ENCODE data around the gene SRRM1. TPM values are rescaled to one million over a fixed set of nuclear protein-coding genes. Genes with fewer than 3 reads are reported as not detected.
"Not testable (repeated sequence)": the region's sequence is repeated elsewhere in the genome, so short reads cannot be mapped to it uniquely, and the experiment has no call there.

The SRRM1 gene
- total RNA-seq, 1 experiment from 2014 or later = 160 TPM

DNA sequence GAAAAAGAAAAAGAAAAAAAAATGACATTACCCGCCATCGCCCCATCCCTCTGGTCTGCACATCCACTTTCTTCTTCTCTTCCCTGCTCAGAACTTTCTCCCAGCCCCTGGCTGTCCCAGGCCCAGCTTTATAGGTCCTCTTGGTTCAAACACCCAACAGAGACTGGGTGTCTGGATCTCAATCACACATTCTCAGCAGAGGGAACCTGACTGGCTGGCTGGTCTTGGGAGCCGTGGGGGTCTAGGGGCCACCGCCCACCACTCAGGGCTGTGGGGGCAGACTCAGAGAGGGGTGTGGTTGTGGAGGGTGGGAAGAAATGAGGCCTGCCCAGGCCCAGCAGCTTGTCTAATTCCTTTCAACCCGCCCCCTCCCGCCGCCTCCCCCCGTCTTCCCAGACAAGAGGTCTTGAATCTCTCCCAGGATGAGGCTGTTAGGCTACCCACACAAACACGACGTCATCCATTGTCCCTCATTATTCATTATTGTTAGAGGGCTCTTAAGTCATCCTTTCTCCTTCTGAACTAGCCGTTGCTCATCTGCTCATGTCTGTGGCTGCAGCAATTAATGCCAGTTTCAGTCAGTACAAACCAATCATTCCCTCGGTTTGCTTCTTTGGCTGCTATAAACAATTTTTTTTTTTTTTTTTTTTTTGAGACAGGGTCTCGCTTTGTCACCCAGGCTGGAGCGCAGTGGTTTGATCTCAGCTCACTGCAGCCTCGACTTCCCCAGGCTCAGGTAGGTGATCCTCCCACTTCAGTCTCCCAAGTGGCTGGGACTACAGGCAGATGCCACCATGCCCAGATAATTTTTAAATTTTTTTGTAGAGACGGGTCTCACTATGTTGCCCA is 61.5 kb downstream of the SRRM1 start:
- BruUV-seq (replicated peaks) = no TSS peak
- Histone ChIP-seq H3K27me3 (ENCODE audit: control insufficient read depth, insufficient read depth, low read length) (no peaks in the 10 kb centered on the region), H3K36me3 (ENCODE audit: control insufficient read depth, insufficient read depth, low read length) (no peaks in the 10 kb centered on the region), H3K4me1 (ENCODE audit: control insufficient read depth, insufficient read depth, low read length) (peaks cover 21% of the 10 kb centered on the region), H3K27ac (ENCODE audit: low read length) (peak overlapping the region; percentile 69), H3K9me3 (ENCODE audit: control insufficient read depth, insufficient read depth, low read depth, low read length) (no peaks in the 10 kb centered on the region), H3K4me3 (ENCODE audit: low read depth in 2 of 2, low read length in 2 of 2) (peak overlapping the region in 1 of 2 experiments; percentile 66; a peak in 2 of 4 replicates)
- no peak for TF ChIP-seq CTCF (IDR thresholded peaks at IDR 0.05)
- intact Hi-C loops (cut with micrococcal nuclease; ENCODE audit: unreplicated experiment) = no loop called here
- in situ Hi-C loops (cut with HindIII; ENCODE audit: low pct_unique_long_range_greater_than_20kb, low sequenced_read_pairs) = no loop called here
- DNase-seq (ENCODE audit: low read depth, low spot score) = no peak
- ATAC-seq = no peak
- POLR2A ChIA-PET = interaction anchor here (0.6 kb wide), 2 partner anchors 14 to 1096 kb away, joined by 3 to 8 read pairs; no protein-coding TSS in a partner anchor
- CTCF ChIA-PET = interaction anchor here (1.8 kb wide), 1 partner anchor 126 kb away, joined by 5 read pairs; no protein-coding TSS in a partner anchor

GRCh38 chr1:24705260-24706073 is 62.4 kb downstream of the SRRM1 start:
- CTCF ChIA-PET = interaction anchor here (0.9 to 1.8 kb wide), 2 partner anchors 16 to 125 kb away, joined by 3 to 5 read pairs; no protein-coding TSS in a partner anchor
- peak overlapping the region; percentile 69 for H3K27ac ChIP-seq (ENCODE audit: low read length)
- no peaks in the 10 kb centered on the region for H3K9me3 ChIP-seq (ENCODE audit: control insufficient read depth, insufficient read depth, low read depth, low read length)
- peak overlapping the region; percentile 31 to 66 for H3K4me3 ChIP-seq (ENCODE audit: low read depth in 2 of 2, low read length in 2 of 2)
- peaks cover 21% of the 10 kb centered on the region for H3K4me1 ChIP-seq (ENCODE audit: control insufficient read depth, insufficient read depth, low read length)
- intact Hi-C loops (cut with micrococcal nuclease; ENCODE audit: unreplicated experiment) = no loop called here
- H3K36me3 ChIP-seq (ENCODE audit: control insufficient read depth, insufficient read depth, low read length) = no peaks in the 10 kb centered on the region
- BruUV-seq (replicated peaks) = no TSS peak
- DNase-seq (ENCODE audit: low read depth, low spot score) = peak; percentile 78
- in situ Hi-C loops (cut with HindIII; ENCODE audit: low pct_unique_long_range_greater_than_20kb, low sequenced_read_pairs) = no loop called here
- POLR2A ChIA-PET = interaction anchor here (0.5 kb wide), 1 partner anchor 18 kb away, joined by 11 read pairs; no protein-coding TSS in a partner anchor
- peak; percentile 96 for ATAC-seq
- no peak for TF ChIP-seq POLR2AphosphoS5 (IDR thresholded peaks at IDR 0.05; ENCODE audit: low read depth, low read length)
- TF ChIP-seq SIN3A (IDR thresholded peaks at IDR 0.05; ENCODE audit: borderline replicate concordance, insufficient read depth, low read depth, low read length) = no peak
- TF ChIP-seq CTCF (IDR thresholded peaks at IDR 0.05) = no peak
- H3K27me3 ChIP-seq (ENCODE audit: control insufficient read depth, insufficient read depth, low read length) = no peaks in the 10 kb centered on the region

DNA sequence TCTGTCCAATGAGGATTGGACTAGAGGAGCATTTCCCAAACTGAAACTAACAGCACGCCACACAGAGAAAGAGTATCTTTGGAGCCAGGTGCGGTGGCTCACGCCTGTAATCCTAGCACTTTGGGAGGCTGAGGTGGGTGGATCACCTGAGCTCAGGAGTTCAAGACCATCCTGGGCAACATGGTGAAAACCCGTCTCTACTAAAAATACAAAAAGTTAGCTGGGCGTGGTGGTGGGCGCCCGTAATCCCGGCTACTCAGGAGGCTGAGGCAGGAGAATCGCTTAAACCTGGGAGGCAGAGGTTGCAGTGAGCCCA is 62.9 kb downstream of the SRRM1 start:
- ChIA-PET CTCF (interaction anchor here (0.9 to 1.8 kb wide), 2 partner anchors 17 to 125 kb away, joined by 3 to 5 read pairs; no protein-coding TSS in a partner anchor), POLR2A (interaction anchor here (0.5 kb wide), 1 partner anchor 19 kb away, joined by 11 read pairs; no protein-coding TSS in a partner anchor)
- in situ Hi-C loops (cut with HindIII; ENCODE audit: low pct_unique_long_range_greater_than_20kb, low sequenced_read_pairs); H3K36me3 ChIP-seq (ENCODE audit: control insufficient read depth, insufficient read depth, low read length); BruUV-seq (replicated peaks); DNase-seq (ENCODE audit: low read depth, low spot score); intact Hi-C loops (cut with micrococcal nuclease; ENCODE audit: unreplicated experiment); H3K27me3 ChIP-seq (ENCODE audit: control insufficient read depth, insufficient read depth, low read length); H3K9me3 ChIP-seq (ENCODE audit: control insufficient read depth, insufficient read depth, low read depth, low read length); ATAC-seq: not testable (repeated sequence)
- peaks cover 21% of the 10 kb centered on the region for H3K4me1 ChIP-seq (ENCODE audit: control insufficient read depth, insufficient read depth, low read length)
- H3K27ac ChIP-seq (ENCODE audit: low read length) = peak overlapping the region; percentile 69
- H3K4me3 ChIP-seq (ENCODE audit: low read depth in 2 of 2, low read length in 2 of 2) = peak overlapping the region in 1 of 2 experiments; percentile 66; a peak in 3 of 4 replicates
